Mesenchymal stem cell (in vitro differentiated cells and primary cell): Measurements from ENCODE around the gene GREM1.
A peak's percentile ranks its signal among the peaks of the same experiment; 100 is the strongest.

Experiments
- DNase-seq: peaks from one replicate; pipeline ENCODE4 v3.0.0-alpha.2; 2013
- H2AFZ ChIP-seq: one replicate; pipeline ENCODE4 v1.6.1; 2013; ENCODE audit warnings: low read depth, mild to moderate bottlenecking, control low read depth, inconsistent platforms, low read length, moderate library complexity
- H2AK5ac ChIP-seq: 2 replicates; pipeline ENCODE4 v1.6.1; 2013; ENCODE audit warnings: low read length, moderate library complexity, mild to moderate bottlenecking, inconsistent platforms; ENCODE audit not compliant: severe bottlenecking
- H2BK120ac ChIP-seq: one replicate; pipeline ENCODE4 v1.6.1; 2013; ENCODE audit warnings: low read depth, mild to moderate bottlenecking, inconsistent platforms, low read length, moderate library complexity
- H2BK12ac ChIP-seq, 2 experiments: one replicate each; pipeline ENCODE4 v1.6.1; 2013; ENCODE audit warnings: inconsistent platforms in 2 of 2, low read length in 2 of 2, mild to moderate bottlenecking in 2 of 2, moderate library complexity in 2 of 2, control low read depth in 1 of 2
- H2BK15ac ChIP-seq: one replicate; pipeline ENCODE4 v1.6.1; 2013; ENCODE audit warnings: mild to moderate bottlenecking, low read depth, inconsistent platforms; ENCODE audit not compliant: poor library complexity, severe bottlenecking
- H2BK5ac ChIP-seq: 2 replicates; pipeline ENCODE4 v1.6.1; 2013; ENCODE audit warnings: low read depth, mild to moderate bottlenecking, low read length, control low read depth, inconsistent platforms; ENCODE audit not compliant: poor library complexity, severe bottlenecking
- H3K14ac ChIP-seq, 2 experiments: one replicate each; pipeline ENCODE4 v1.6.1; 2013; ENCODE audit warnings: inconsistent platforms in 2 of 2, low read length in 2 of 2, control low read depth in 1 of 2, mild to moderate bottlenecking in 1 of 2, moderate library complexity in 1 of 2
- H3K18ac ChIP-seq, 2 experiments: one replicate each; pipeline ENCODE4 v1.6.1; 2013; ENCODE audit warnings: inconsistent platforms in 2 of 2, low read length in 2 of 2, control low read depth in 1 of 2, low read depth in 1 of 2, mild to moderate bottlenecking in 1 of 2
- H3K23ac ChIP-seq, 2 experiments: one replicate each; pipeline ENCODE4 v1.6.1; 2013; ENCODE audit warnings: inconsistent platforms in 2 of 2, low read length in 2 of 2, mild to moderate bottlenecking in 2 of 2, moderate library complexity in 2 of 2, control low read depth in 1 of 2
- H3K27ac ChIP-seq: 2 replicates; pipeline ENCODE4 v1.5.1; 2013; ENCODE audit warnings: mild to moderate bottlenecking, moderate library complexity, low read length, control low read depth, inconsistent platforms; ENCODE audit not compliant: poor library complexity, severe bottlenecking
- H3K27me3 ChIP-seq, 2 experiments: 2 replicates each; pipeline versions ENCODE4 v1.6.1 to v1.7.0; 2013; ENCODE audit warnings: low read length in 2 of 2, mild to moderate bottlenecking in 2 of 2, moderate library complexity in 2 of 2, control low read depth in 1 of 2, inconsistent platforms in 1 of 2; ENCODE audit not compliant: control insufficient read depth in 1 of 2, insufficient read depth in 1 of 2
- H3K36me3 ChIP-seq, 2 experiments: 2 replicates each; pipeline versions ENCODE4 v1.6.1 to v1.7.0; 2013; ENCODE audit warnings: low read length in 2 of 2, control low read depth in 1 of 2, inconsistent platforms in 1 of 2, low read depth in 1 of 2, mild to moderate bottlenecking in 1 of 2; ENCODE audit not compliant: insufficient read depth in 2 of 2, control insufficient read depth in 1 of 2
- H3K4ac ChIP-seq, 2 experiments: one replicate each; pipeline ENCODE4 v1.6.1; 2013; ENCODE audit warnings: inconsistent platforms in 2 of 2, low read length in 2 of 2, mild to moderate bottlenecking in 2 of 2, moderate library complexity in 2 of 2, control low read depth in 1 of 2, low read depth in 1 of 2
- H3K4me1 ChIP-seq: 2 replicates; pipeline ENCODE4 v1.6.1; 2013; ENCODE audit warnings: low read depth, low read length, control low read depth; ENCODE audit not compliant: control insufficient read depth, insufficient read depth
- H3K4me2 ChIP-seq: 2 replicates; pipeline ENCODE4 v1.6.1; 2013; ENCODE audit warnings: low read length, mild to moderate bottlenecking, inconsistent platforms; ENCODE audit not compliant: poor library complexity, severe bottlenecking
- H3K4me3 ChIP-seq, 2 experiments: 2 replicates each; pipeline versions ENCODE4 v1.5.1 to v1.7.0; 2013; ENCODE audit warnings: low read length in 2 of 2, mild to moderate bottlenecking in 2 of 2, control low read depth in 1 of 2, low read depth in 1 of 2; ENCODE audit not compliant: insufficient read depth in 1 of 2
- H3K79me1 ChIP-seq: replicated peaks from 2 replicates; pipeline ENCODE4 v1.6.1; 2013; ENCODE audit warnings: mild to moderate bottlenecking, control low read depth, low read length, inconsistent platforms; ENCODE audit not compliant: poor library complexity, severe bottlenecking
- H3K9ac ChIP-seq: 2 replicates; pipeline ENCODE4 v1.7.0; 2013; ENCODE audit warnings: mild to moderate bottlenecking, low read length, moderate library complexity
- H3K9me3 ChIP-seq: 2 replicates; pipeline ENCODE4 v1.7.0; 2013; ENCODE audit warnings: mild to moderate bottlenecking, low read length; ENCODE audit not compliant: control insufficient read depth
- H4K8ac ChIP-seq: one replicate; pipeline ENCODE4 v1.6.1; 2013; ENCODE audit warnings: inconsistent platforms, mild to moderate bottlenecking, low read length, moderate library complexity
- H4K91ac ChIP-seq: one replicate; pipeline ENCODE4 v1.6.1; 2013; ENCODE audit warnings: mild to moderate bottlenecking, low read length, inconsistent platforms
- WGBS: methylation state at CpG from one replicate; pipeline ENCODE4 v1.1.7; 2013; ENCODE audit warnings: mixed read lengths; 5-methylcytosine and 5-hydroxymethylcytosine counted together

The GREM1 gene

DNA sequence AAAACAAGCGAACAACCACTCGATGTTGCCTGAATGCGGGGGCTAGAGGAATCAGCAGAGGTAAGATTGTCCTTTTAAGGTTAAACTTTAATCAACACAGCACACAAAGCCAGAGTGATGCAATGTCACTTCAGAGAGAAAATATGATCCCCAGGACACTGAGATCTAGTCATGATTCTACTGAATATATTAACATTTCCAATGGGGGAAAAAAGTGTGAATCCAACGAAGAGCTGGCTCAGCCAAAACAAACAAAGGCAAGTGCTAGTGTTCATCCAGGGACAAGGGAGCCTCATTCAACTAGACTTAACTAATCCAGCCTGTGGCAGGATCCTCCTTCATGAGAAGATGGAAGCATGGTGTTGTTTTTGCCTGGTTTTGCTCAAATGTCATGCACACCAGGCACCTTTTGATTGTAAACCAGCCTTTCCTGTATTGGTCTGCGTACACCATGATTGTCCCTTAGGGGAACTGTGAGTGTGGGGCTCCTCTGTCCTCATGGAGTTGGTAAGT lies 40.5 kb upstream of the GREM1 start:
- Histone ChIP-seq H3K27me3 (no peaks in the 10 kb centered on the region), H3K4me2 (no peak overlapping the region), H2BK5ac (no peak overlapping the region), H3K79me1 (no peaks in the 10 kb centered on the region), H3K9ac (no peak overlapping the region), H2AFZ (no peak overlapping the region), H2BK120ac (no peak overlapping the region), H2AK5ac (peak overlapping the region; percentile 47), H2BK15ac (no peak overlapping the region), H4K91ac (no peak overlapping the region), H3K4ac (no peak overlapping the region), H3K23ac (no peak overlapping the region), H3K18ac (peak overlapping the region in 1 of 2 experiments; percentile 48), H3K27ac (peak overlapping the region; percentile 26), H3K36me3 (no peaks in the 10 kb centered on the region), H2BK12ac (no peak overlapping the region), H3K4me1 (peaks cover 2% of the 10 kb centered on the region), H4K8ac (no peak overlapping the region), H3K14ac (no peak overlapping the region), H3K9me3 (no peaks in the 10 kb centered on the region), H3K4me3 (no peak overlapping the region)
- WGBS = 72% methylated on average over 2 of the region's 5 CpGs
- DNase-seq = no peak

DNA sequence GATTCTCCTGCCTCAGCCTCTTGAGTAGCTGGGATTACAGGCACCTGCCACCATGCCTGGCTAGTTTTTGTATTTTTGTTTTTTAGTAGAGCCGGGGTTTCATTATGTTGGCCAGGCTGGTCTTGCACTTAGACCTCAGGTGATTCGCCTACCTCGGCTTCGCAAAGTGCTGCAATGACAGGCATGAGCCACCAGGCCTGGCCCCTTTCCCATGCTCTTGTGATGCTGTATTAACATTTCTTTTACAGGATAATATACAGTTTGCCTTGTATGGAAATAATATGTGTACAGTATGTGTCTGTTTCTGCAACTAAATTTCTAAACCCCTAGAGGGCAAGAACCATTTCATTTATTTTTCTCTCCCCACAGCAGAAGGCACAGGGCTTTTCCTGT lies 38.5 kb upstream of the GREM1 start:
- no peak overlapping the region for H4K8ac ChIP-seq
- no peak overlapping the region for H2BK15ac ChIP-seq
- H2AK5ac ChIP-seq = no peak overlapping the region
- no peak overlapping the region for H3K9ac ChIP-seq
- H2BK120ac ChIP-seq = no peak overlapping the region
- no peak overlapping the region for H3K14ac ChIP-seq
- H2BK12ac ChIP-seq = no peak overlapping the region
- H3K79me1 ChIP-seq = no peaks in the 10 kb centered on the region
- DNase-seq = no peak
- H3K23ac ChIP-seq = no peak overlapping the region
- no peak overlapping the region for H3K4ac ChIP-seq
- no peaks in the 10 kb centered on the region for H3K9me3 ChIP-seq
- H3K27me3 ChIP-seq = no peaks in the 10 kb centered on the region
- H4K91ac ChIP-seq = no peak overlapping the region
- H3K27ac ChIP-seq = no peak overlapping the region
- H2BK5ac ChIP-seq = no peak overlapping the region
- H3K36me3 ChIP-seq = no peaks in the 10 kb centered on the region
- peaks cover 4% of the 10 kb centered on the region for H3K4me1 ChIP-seq
- H3K4me2 ChIP-seq = no peak overlapping the region
- no peak overlapping the region for H3K4me3 ChIP-seq
- no peak overlapping the region for H2AFZ ChIP-seq
- 100% methylated on average over 4 of the region's 4 CpGs for WGBS
- no peak overlapping the region for H3K18ac ChIP-seq

DNA sequence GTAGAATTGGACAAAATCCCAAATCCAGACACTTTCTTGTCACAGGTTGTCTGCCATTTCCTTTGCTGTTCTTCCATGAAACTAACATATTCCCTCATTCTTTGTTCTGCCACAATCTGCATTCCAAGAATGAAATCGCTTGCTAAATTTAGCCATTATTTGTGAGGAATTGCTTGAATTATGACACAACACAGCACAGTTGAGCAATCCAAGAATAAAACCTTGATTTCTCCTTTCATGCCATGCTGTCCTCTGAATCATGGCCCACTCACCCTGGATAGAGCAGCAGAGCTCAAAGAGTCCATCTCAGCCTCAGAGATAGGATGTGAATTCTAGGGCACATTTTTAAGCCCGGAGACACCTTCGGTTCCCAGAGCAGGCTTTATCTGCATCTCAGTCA lies 35.2 kb upstream of the GREM1 start:
- H4K8ac ChIP-seq = no peak overlapping the region
- H3K9ac ChIP-seq = peak overlapping the region; percentile 73
- no peak overlapping the region for H2BK15ac ChIP-seq
- H2AFZ ChIP-seq = no peak overlapping the region
- H4K91ac ChIP-seq = no peak overlapping the region
- peak overlapping the region in 1 of 2 experiments; percentile 35 for H3K18ac ChIP-seq
- H3K36me3 ChIP-seq = no peaks in the 10 kb centered on the region
- no peak overlapping the region for H3K4me2 ChIP-seq
- DNase-seq = peak; percentile 89
- H2BK5ac ChIP-seq = peak overlapping the region; percentile 5
- H3K9me3 ChIP-seq = no peaks in the 10 kb centered on the region
- H2AK5ac ChIP-seq = no peak overlapping the region
- 88% methylated on average over 3 of the region's 3 CpGs for WGBS
- H2BK120ac ChIP-seq = no peak overlapping the region
- H3K27me3 ChIP-seq = no peaks in the 10 kb centered on the region
- no peak overlapping the region for H2BK12ac ChIP-seq
- no peak overlapping the region for H3K4ac ChIP-seq
- H3K14ac ChIP-seq = no peak overlapping the region
- no peaks in the 10 kb centered on the region for H3K79me1 ChIP-seq
- H3K4me3 ChIP-seq = no peak overlapping the region
- H3K4me1 ChIP-seq = peaks cover 3% of the 10 kb centered on the region
- H3K23ac ChIP-seq = no peak overlapping the region
- H3K27ac ChIP-seq = peak overlapping the region; percentile 24

DNA sequence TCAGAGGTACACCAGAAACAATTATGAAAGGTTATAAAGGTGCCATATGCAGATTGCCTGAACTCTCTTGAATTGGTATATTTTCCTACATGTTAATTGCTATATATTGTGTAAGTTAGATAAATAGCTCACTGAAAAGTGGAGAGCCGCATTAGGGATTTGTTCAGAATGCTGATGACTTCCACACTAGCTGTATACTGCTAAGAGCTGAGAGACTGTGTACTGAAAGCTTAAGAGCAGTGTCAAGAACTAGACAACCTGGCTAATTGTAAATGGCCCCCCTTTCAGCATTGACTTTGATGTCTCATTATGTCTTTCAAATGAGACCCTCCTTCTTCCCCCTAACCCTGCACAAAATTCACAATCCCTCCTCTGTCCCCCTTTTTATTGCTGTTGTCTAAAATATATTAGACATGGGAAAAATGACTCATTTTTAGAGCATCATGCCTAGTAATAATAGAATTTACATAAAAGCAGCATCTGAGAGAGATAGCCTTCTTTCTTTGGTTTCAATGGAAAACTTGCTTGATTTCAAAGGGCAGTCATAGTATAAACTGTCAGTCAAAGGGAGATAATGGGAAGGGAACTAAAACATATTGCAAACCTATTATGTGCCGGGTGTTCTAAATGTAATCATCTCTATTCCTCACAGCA lies 34.7 kb upstream of the GREM1 start:
- Histone ChIP-seq H2BK5ac (no peak overlapping the region), H2BK15ac (no peak overlapping the region), H3K14ac (no peak overlapping the region), H3K79me1 (no peaks in the 10 kb centered on the region), H3K9me3 (no peaks in the 10 kb centered on the region), H2AK5ac (no peak overlapping the region), H3K9ac (peak overlapping the region; percentile 73), H3K27me3 (no peaks in the 10 kb centered on the region), H2BK12ac (no peak overlapping the region), H4K91ac (no peak overlapping the region), H3K4me2 (no peak overlapping the region), H3K4me3 (peak overlapping the region in 1 of 2 experiments; percentile 4), H3K27ac (no peak overlapping the region), H3K18ac (no peak overlapping the region), H3K4ac (no peak overlapping the region), H3K23ac (no peak overlapping the region), H4K8ac (no peak overlapping the region), H2BK120ac (no peak overlapping the region), H3K36me3 (no peaks in the 10 kb centered on the region), H2AFZ (no peak overlapping the region), H3K4me1 (peaks cover 6% of the 10 kb centered on the region)
- WGBS = 100% methylated on average over 2 of the region's 2 CpGs
- peak; percentile 17 for DNase-seq
